Liver (tissue), 3 donors: ENCODE data around the gene MAP7D3.

Experiments used
- CTCF ChIP-seq: fragments of 150-350 bp; IDR thresholded peaks from 2 replicates; pipeline ENCODE4 v1.5.1; 2017; ENCODE audit warnings: improper control_type of control experiment, low read depth, low read length; ENCODE audit not compliant: missing input control
- EGR1 ChIP-seq, 2 donors: IDR thresholded peaks; 2 replicates each; pipeline ENCODE4 v1.6.1; 2016 to 2018; ENCODE audit warnings: antibody characterized with exemption in 2 of 2, low read depth in 2 of 2
- GABPA ChIP-seq, 2 donors: IDR thresholded peaks in 1 of 2; conservative IDR thresholded peaks in 1 of 2; 2 replicates each; pipeline ENCODE4 v1.6.1; 2016; ENCODE audit warnings: antibody characterized with exemption in 2 of 2, mild to moderate bottlenecking in 1 of 2, moderate library complexity in 1 of 2
- HNF4A ChIP-seq, 2 donors: conservative IDR thresholded peaks; 2 replicates each; pipeline ENCODE4 v1.6.1; 2016; ENCODE audit warnings: antibody characterized with exemption in 2 of 2, mild to moderate bottlenecking in 2 of 2
- JUND ChIP-seq, 2 donors: IDR thresholded peaks; 2 replicates each; pipeline ENCODE4 v1.6.1; 2016; ENCODE audit warnings: antibody characterized with exemption in 2 of 2
- RXRA ChIP-seq, 2 donors: IDR thresholded peaks; 2 replicates each; pipeline ENCODE4 v1.6.1; 2017 to 2018; ENCODE audit warnings: antibody characterized with exemption in 2 of 2, mild to moderate bottlenecking in 1 of 2
- SP1 ChIP-seq: IDR thresholded peaks from 2 replicates; pipeline ENCODE4 v1.6.1; 2018; ENCODE audit warnings: antibody characterized with exemption, mild to moderate bottlenecking
- donor health status: healthy.
- donor health status: healthy.

GRCh38 chrX:136209016-136209738 lies 42.0 kb downstream of the MAP7D3 start:
- TF ChIP-seq CTCF (peak; percentile 52), GABPA (IDR thresholded peaks at IDR 0.05 in 1 of 2, conservative IDR thresholded peaks at IDR 0.05 in 1 of 2) (no peak), JUND (IDR thresholded peaks at IDR 0.05) (no peak), SP1 (no peak), HNF4A (conservative IDR thresholded peaks at IDR 0.05) (no peak), EGR1 (IDR thresholded peaks at IDR 0.05; ENCODE audit: low read depth in 2 of 2) (no peak), RXRA (IDR thresholded peaks at IDR 0.05) (no peak)
